Activated T-helper 17 cell treated with anti-CD3 and anti-CD28 coated beads, Interleukin-2, amount 50 U/mL, for 72 hours (primary cell): Measurements from ENCODE around the gene MAP3K7CL. TPM values are rescaled to one million over a fixed set of nuclear protein-coding genes. Genes with fewer than 3 reads are reported as not detected.

Experiments
- ATAC-seq: fragments of 150-1000 bp; cut with Tn5 transposase; replicated peaks from 2 replicates; pipeline ENCODE4 v1.10.0; 2021; ENCODE audit warnings: mild to moderate bottlenecking, moderate library complexity
- H3K27ac Mint-ChIP-seq: one replicate; pipeline ENCODE4 v1.8.0; 2022; ENCODE audit warnings: mixed read lengths
- H3K27me3 Mint-ChIP-seq: one replicate; pipeline ENCODE4 v1.8.0; 2022; ENCODE audit warnings: mixed read lengths
- H3K36me3 Mint-ChIP-seq: one replicate; pipeline ENCODE4 v1.8.0; 2022; ENCODE audit warnings: low read depth, mild to moderate bottlenecking, mixed read lengths
- H3K4me1 Mint-ChIP-seq: one replicate; pipeline ENCODE4 v1.8.0; 2022; ENCODE audit warnings: mixed read lengths
- H3K4me3 Mint-ChIP-seq: one replicate; pipeline ENCODE4 v1.8.0; 2022; ENCODE audit warnings: mild to moderate bottlenecking, mixed read lengths
- H3K9me3 Mint-ChIP-seq: one replicate; pipeline ENCODE4 v1.8.0; 2022; ENCODE audit warnings: mixed read lengths
- total RNA-seq, 2 donors: library from RNA; stranded (reverse); gene quantifications; one replicate each; pipeline ENCODE4 v1.2.3, GENCODE V29; 2022

The MAP3K7CL gene
- total RNA-seq = 1 to 10 TPM; 3.2 to 9.5 TPM

GRCh38 chr21:29130270-29130969, at the start of gene MAP3K7CL:
Gene MAP3K7CL (plus strand): TSS chr21:29130644. CDS start chr21:29133345, 2,701 bp downstream.
- no peak within 1 kb of the TSS for H3K27ac Mint-ChIP-seq
- peak; percentile 43 for ATAC-seq
- no peaks in the 10 kb centered on the region for H3K4me1 Mint-ChIP-seq
- H3K9me3 Mint-ChIP-seq = no peaks in the 10 kb centered on the region
- no peaks in the 10 kb centered on the region for H3K27me3 Mint-ChIP-seq
- no peak within 1 kb of the TSS for H3K4me3 Mint-ChIP-seq
- H3K36me3 Mint-ChIP-seq = peaks cover 12% of the 10 kb centered on the region

- Mint-ChIP-seq H3K27ac (peak overlapping the region; percentile 12), H3K4me1 (peaks cover 19% of the 10 kb centered on the region), H3K9me3 (no peaks in the 10 kb centered on the region), H3K27me3 (no peaks in the 10 kb centered on the region), H3K36me3 (peaks cover 18% of the 10 kb centered on the region), H3K4me3 (no peak overlapping the region)
- no peak for ATAC-seq
Measured at GRCh38 chr21:29082046-29082815, 48.2 kb upstream of the MAP3K7CL start.

- Mint-ChIP-seq H3K4me3 (no peak overlapping the region), H3K4me1 (peaks cover 19% of the 10 kb centered on the region), H3K27me3 (no peaks in the 10 kb centered on the region), H3K9me3 (no peaks in the 10 kb centered on the region), H3K36me3 (peaks cover 20% of the 10 kb centered on the region), H3K27ac (no peak overlapping the region)
- ATAC-seq = no peak
Measured at GRCh38 chr21:29083306-29083705, 47.1 kb upstream of the MAP3K7CL start.

- Mint-ChIP-seq H3K4me1 (peaks cover 12% of the 10 kb centered on the region), H3K9me3 (no peaks in the 10 kb centered on the region), H3K4me3 (no peak overlapping the region), H3K27me3 (no peaks in the 10 kb centered on the region), H3K27ac (no peak overlapping the region), H3K36me3 (peaks cover 20% of the 10 kb centered on the region)
- ATAC-seq = no peak
Measured at GRCh38 chr21:29084372-29084771, 46.1 kb upstream of the MAP3K7CL start.

GRCh38 chr21:29085106-29085752, 45.2 kb upstream of the MAP3K7CL start:
- H3K27me3 Mint-ChIP-seq = no peaks in the 10 kb centered on the region
- no peak overlapping the region for H3K4me3 Mint-ChIP-seq
- H3K4me1 Mint-ChIP-seq = peaks cover 14% of the 10 kb centered on the region
- no peaks in the 10 kb centered on the region for H3K9me3 Mint-ChIP-seq
- peaks cover 20% of the 10 kb centered on the region for H3K36me3 Mint-ChIP-seq
- no peak for ATAC-seq
- no peak overlapping the region for H3K27ac Mint-ChIP-seq

GRCh38 chr21:29091033-29091432, 39.4 kb upstream of the MAP3K7CL start:
- peaks cover 23% of the 10 kb centered on the region for H3K4me1 Mint-ChIP-seq
- peak; percentile 79 for ATAC-seq
- H3K27me3 Mint-ChIP-seq = no peaks in the 10 kb centered on the region
- H3K36me3 Mint-ChIP-seq = peaks cover 51% of the 10 kb centered on the region
- peak overlapping the region; percentile 55 for H3K27ac Mint-ChIP-seq
- H3K4me3 Mint-ChIP-seq = no peak overlapping the region
- H3K9me3 Mint-ChIP-seq = no peaks in the 10 kb centered on the region

- Mint-ChIP-seq H3K4me1 (peaks cover 23% of the 10 kb centered on the region), H3K9me3 (no peaks in the 10 kb centered on the region), H3K4me3 (peak overlapping the region; percentile 40), H3K36me3 (peaks cover 40% of the 10 kb centered on the region), H3K27ac (peak overlapping the region; percentile 85), H3K27me3 (no peaks in the 10 kb centered on the region)
- ATAC-seq = peak; percentile 67
Measured at GRCh38 chr21:29092102-29092959, 38.1 kb upstream of the MAP3K7CL start.

- Mint-ChIP-seq H3K27ac (no peak overlapping the region), H3K9me3 (no peaks in the 10 kb centered on the region), H3K27me3 (no peaks in the 10 kb centered on the region), H3K36me3 (peaks cover 45% of the 10 kb centered on the region), H3K4me3 (no peak overlapping the region), H3K4me1 (peaks cover 8% of the 10 kb centered on the region)
- no peak for ATAC-seq
Measured at GRCh38 chr21:29096218-29097015, 34.0 kb upstream of the MAP3K7CL start.

GRCh38 chr21:29098156-29098555, 32.3 kb upstream of the MAP3K7CL start:
- H3K9me3 Mint-ChIP-seq = no peaks in the 10 kb centered on the region
- no peak overlapping the region for H3K4me3 Mint-ChIP-seq
- H3K27me3 Mint-ChIP-seq = no peaks in the 10 kb centered on the region
- no peaks in the 10 kb centered on the region for H3K4me1 Mint-ChIP-seq
- H3K27ac Mint-ChIP-seq = no peak overlapping the region
- H3K36me3 Mint-ChIP-seq = peaks cover 41% of the 10 kb centered on the region
- ATAC-seq = no peak

- Mint-ChIP-seq H3K4me1 (no peaks in the 10 kb centered on the region), H3K9me3 (no peaks in the 10 kb centered on the region), H3K36me3 (peaks cover 31% of the 10 kb centered on the region), H3K27me3 (no peaks in the 10 kb centered on the region), H3K4me3 (no peak overlapping the region), H3K27ac (no peak overlapping the region)
- no peak for ATAC-seq
Measured at GRCh38 chr21:29102791-29103257, 27.6 kb upstream of the MAP3K7CL start.

GRCh38 chr21:29104239-29104708, 26.2 kb upstream of the MAP3K7CL start:
- peaks cover 28% of the 10 kb centered on the region for H3K36me3 Mint-ChIP-seq
- peak; percentile 57 for ATAC-seq
- no peaks in the 10 kb centered on the region for H3K9me3 Mint-ChIP-seq
- H3K4me3 Mint-ChIP-seq = no peak overlapping the region
- no peak overlapping the region for H3K27ac Mint-ChIP-seq
- H3K27me3 Mint-ChIP-seq = no peaks in the 10 kb centered on the region
- H3K4me1 Mint-ChIP-seq = no peaks in the 10 kb centered on the region

- Mint-ChIP-seq H3K27ac (no peak overlapping the region), H3K9me3 (no peaks in the 10 kb centered on the region), H3K4me1 (no peaks in the 10 kb centered on the region), H3K4me3 (no peak overlapping the region), H3K27me3 (no peaks in the 10 kb centered on the region), H3K36me3 (peaks cover 35% of the 10 kb centered on the region)
- no peak for ATAC-seq
Measured at GRCh38 chr21:29105218-29105617, 25.2 kb upstream of the MAP3K7CL start.

GRCh38 chr21:29114765-29115500, 15.5 kb upstream of the MAP3K7CL start:
- Mint-ChIP-seq H3K9me3 (no peaks in the 10 kb centered on the region), H3K4me3 (no peak overlapping the region), H3K27me3 (no peaks in the 10 kb centered on the region), H3K27ac (no peak overlapping the region), H3K36me3 (peaks cover 8% of the 10 kb centered on the region), H3K4me1 (no peaks in the 10 kb centered on the region)
- ATAC-seq = no peak
